Fibroblast of skin of right biceps (primary cell): Measurements from ENCODE around the gene TSR3.
A peak's percentile ranks its signal among the peaks of the same experiment; 100 is the strongest.

Source experiments
- DNase-seq: peaks from one replicate; pipeline ENCODE4 v3.0.0-alpha.2; 2013

TSR3 gene

GRCh38 chr16:1350691-1351090, 987 bp downstream of the TSR3 start:
- no peak for DNase-seq

DNA sequence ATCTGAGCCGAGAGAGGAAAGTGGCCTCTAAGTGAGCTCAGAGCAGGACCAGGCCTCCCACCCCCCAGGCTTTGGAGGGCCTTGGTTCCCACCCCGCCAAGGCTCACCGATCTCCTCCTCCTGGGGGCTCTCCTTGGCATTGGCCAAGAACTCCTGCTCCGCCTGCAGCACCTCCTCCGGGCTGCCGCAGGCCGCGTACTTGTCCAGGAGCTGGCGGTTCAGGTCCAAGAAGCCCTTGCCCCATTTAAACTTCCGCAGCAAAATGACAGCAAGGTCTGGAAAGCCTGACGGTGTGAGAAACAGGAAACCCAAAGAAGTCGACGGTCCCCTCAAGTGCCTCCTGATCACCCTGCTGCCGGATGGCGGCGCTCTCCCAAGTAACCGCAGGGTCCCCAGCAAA, 1.7 kb downstream of the TSR3 start:
- no peak for DNase-seq

- DNase-seq = no peak
Measured at GRCh38 chr16:1349351-1349750, 2.3 kb downstream of the TSR3 start.

DNA sequence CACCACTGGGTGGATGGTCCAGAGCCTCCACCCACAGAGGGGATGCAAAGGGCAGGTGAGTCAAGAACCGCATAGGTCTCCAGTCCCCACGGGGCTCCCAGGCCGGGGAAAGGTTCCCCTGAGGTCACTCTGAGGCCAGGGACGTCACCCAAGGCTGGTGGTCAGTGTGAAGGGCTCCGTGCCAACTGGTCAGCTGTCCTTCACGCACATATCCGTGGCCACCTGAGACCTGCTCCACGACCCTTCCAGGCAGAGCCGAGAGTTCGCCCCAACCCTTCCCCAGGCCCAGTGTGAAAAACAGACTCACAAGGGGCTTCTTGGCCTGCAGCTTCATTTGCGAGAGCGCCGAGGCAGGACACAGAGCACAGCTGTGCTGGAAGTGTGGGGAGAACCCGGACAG, 2.8 kb downstream of the TSR3 start:
- DNase-seq = no peak

GRCh38 chr16:1348441-1348840, 3.2 kb downstream of the TSR3 start:
- DNase-seq = no peak

DNA sequence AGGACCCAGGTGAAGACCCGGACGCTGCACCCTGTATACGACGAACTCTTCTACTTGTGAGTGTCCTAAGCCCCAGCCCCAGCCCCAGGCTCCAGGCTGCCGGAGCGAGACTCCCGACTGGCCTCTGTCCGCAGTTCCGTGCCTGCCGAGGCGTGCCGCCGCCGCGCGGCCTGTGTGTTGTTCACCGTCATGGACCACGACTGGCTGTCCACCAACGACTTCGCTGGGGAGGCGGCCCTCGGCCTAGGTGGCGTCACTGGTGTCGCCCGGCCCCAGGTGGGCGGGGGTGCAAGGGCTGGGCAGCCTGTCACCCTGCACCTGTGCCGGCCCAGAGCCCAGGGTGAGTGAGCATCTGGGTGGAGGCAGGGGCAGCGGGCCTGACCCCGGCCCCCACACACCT, 3.7 kb downstream of the TSR3 start:
- DNase-seq = no peak

- DNase-seq = no peak
Measured at GRCh38 chr16:1347286-1347855, 4.3 kb downstream of the TSR3 start.

DNA sequence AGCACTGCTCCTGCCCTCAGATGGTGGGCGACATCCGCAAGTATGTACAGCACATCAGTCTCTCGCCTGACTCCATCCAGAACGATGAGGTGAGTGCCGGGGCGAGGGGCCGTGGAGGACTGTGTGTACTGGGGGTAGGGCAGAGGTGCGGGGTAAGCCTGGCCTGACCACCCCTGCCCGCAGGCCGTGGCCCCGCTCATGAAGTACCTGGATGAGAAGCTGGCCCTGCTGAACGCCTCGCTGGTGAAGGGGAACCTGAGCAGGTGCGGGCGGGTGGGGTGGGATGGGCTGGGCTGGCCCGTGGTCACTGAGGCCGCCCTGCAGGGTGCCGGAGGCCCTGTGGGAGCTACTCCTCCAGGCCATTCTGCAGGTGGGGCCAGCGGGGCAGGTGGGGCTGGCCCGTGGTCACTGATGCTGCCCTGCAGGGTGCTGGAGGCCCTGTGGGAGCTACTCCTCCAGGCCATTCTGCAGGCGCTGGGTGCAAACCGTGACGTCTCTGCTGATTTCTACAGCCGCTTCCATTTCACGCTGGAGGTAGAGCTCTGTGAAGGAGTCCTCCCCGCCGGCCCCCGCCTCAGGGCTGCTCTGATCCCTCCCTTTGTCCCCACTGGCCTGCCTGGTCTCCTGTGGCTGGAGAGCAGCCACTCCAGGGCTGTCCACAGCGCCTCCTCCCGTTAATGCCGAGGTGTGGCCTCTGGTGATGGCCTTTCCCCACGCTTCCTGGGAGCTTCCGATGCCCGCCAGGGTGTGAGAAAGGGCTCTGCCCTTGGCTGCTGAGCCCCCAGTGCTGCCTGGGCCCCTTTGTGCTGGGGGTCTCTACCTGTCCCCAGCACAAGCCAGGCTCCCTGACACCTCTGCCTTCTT, 5.0 kb downstream of the TSR3 start:
- no peak for DNase-seq

DNA sequence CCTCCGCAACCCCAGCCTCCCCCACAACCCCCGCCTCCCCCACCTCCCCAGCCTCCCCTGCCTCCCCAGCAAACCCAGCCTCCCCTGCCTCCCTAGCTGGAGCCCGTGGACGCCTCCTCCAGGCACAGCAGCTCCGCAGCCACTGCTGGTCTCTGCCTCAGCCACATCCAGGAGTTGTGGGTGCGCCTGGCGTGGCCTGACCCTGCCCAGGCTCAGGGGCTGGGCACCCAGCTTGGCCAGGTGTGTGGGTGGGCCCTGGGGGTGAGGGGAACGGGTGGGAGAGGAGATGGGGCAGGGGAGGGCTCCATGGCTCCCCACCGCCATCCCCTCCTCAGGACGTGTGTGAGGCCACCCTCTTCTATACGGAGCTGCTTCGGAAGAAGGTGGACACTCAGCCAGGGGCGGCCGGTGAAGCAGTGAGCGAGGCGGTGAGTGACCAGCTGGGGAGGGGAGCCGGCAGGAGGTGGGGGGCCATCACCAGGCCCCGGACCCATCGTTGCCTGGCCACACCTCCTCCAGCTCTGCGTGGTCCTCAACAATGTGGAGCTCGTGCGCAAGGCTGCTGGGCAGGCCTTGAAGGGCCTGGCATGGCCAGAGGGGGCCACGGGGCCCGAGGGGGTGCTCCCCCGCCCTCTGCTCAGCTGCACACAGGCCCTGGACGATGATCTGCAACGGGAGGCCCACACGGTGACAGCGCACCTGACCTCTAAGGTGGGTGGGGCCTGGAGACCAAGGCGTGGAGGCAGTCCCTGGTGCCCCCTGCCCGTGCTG, 5.8 kb downstream of the TSR3 start:
- no peak for DNase-seq

GRCh38 chr16:1345087-1345486, 6.6 kb downstream of the TSR3 start:
- no peak for DNase-seq

DNA sequence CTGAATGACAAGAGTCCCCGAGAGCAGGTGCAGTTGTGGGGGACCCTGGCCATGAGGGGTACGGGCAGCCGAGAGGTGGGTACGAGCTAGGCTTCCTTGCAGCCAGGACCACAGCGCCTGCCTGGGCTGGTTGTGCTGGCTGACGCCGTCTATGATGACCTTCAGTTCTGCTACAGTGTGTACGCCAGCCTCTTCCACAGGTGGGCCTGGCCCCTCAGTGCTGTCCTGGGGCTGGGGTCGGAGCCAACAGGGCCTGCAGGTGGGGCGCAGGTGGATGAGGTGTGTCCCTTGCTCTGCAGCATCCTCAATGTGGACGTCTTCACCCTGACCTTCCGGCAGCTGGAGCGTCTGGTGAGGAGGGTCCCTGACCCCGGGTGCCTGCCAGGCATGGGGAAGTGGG, 7.2 kb downstream of the TSR3 start:
- DNase-seq = no peak

- DNase-seq = no peak
Measured at GRCh38 chr16:1343428-1344242, 8.0 kb downstream of the TSR3 start.

DNA sequence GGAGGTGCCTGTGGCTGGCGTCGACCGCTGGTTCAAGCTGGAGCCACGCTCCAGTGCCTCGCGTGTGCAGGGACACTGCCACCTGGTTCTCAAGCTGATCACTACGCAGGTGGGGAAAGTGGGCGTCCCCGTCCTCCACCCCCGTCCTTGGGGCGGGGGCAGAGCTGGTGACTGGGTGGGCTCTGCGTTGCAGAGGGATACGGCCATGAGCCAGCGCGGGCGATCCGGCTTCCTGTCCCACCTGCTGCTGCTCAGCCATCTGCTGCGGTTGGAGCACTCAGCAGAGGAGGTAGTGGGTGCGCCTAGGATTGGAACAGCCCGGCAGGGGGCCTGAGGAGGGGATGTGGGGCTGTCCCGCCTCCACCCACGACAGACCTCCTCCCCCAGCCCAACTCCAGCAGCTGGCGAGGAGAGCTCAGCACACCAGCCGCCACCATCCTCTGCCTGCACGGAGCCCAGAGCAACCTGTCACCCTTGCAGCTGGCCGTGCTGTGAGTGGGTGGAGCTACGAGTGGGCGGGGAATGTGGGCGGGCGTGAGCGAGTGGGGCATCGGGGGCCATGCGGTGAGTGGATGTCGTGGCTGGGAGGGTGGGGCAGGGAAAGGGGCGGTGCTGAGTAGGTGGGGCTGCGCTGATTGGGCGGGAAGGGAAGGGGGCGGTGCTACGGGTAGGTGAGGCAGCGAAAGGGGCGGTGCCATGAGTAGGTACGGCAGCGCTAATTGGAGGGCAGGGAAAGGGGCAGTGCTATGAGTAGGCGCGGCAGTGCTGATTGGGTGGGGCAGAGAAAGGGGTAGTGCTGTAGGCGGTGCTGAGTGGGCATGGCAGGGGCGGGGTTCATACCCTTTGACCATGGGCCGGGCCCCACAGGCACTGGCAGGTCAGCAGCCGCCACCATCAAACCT, 8.9 kb downstream of the TSR3 start:
- DNase-seq = peak; percentile 76

DNA sequence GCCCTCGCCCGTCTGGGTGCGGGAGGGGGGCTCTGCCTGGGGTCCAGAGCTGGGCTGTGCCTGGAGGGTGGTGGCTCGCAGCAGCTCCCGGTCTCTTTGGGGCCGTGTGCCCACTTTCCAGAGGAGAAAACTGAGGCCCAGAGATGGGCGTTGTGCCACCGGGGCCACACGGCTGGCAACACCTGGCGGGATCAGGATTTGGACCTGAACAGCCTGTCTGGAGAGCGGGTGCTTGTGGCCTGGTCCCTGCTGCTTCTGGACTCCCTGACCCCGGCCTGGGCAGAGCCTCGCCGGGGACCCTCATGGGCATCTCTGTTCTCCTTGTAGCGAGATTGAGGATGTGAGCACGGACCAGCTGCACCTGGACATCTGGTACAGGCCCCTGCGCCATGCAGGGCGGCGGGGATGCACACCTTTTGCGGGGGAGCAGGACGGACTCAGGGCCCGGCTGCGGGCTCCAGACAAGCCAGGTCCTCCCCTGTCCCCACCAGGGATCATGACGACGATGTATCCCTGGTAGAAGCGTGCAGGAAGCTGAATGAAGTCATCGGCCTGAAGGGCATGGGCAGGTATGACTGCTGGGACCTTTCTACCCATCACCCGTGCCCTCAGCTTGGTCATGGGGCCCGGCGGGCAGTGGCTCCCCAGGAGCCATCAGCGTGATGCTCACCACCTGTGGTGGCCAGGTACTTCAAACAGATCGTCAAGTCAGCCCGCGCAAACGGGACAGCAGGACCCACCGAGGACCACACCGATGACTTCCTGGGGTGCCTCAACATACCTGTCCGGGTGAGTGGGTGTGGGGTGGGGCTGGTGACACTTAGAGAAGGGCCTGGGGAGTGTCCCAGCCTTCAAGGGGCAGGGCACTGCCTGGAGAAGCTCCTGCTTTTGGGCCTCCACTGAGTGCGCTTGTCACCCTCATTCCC, 9.9 kb downstream of the TSR3 start:
- DNase-seq = no peak

DNA sequence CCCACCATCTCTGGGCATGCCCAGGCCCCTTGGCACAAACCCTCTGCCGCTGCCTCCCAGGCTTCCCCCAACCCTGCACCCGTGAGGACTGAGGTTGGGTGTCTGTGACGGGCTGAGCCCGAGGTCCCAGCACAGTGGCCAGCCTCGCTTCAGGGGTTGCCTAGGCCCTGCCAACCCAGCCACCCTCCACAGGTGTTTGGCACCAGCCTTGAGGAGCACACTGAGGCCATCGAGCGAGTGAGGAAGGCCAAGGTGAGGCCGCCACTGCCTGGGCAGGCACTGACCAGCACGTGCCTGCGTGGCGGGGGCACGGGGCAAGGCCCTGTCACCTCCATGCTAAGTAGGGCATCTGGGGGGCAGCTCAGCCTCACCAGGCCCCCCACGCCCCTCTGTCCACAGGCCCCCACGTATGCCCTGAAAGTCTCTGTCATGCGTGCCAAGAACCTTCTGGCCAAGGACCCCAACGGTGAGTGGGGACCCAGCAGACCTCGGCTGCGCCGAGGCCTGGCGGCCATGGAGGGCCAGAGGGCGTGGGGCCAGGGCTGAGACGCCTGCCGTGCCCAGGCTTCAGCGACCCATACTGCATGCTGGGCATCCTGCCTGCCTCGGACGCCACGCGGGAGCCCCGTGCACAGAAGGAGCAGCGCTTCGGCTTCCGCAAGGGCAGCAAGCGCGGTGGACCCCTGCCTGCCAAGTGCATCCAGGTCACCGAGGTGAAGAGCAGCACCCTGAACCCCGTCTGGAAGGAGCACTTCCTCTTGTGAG, 10.8 kb downstream of the TSR3 start:
- DNase-seq = no peak

DNA sequence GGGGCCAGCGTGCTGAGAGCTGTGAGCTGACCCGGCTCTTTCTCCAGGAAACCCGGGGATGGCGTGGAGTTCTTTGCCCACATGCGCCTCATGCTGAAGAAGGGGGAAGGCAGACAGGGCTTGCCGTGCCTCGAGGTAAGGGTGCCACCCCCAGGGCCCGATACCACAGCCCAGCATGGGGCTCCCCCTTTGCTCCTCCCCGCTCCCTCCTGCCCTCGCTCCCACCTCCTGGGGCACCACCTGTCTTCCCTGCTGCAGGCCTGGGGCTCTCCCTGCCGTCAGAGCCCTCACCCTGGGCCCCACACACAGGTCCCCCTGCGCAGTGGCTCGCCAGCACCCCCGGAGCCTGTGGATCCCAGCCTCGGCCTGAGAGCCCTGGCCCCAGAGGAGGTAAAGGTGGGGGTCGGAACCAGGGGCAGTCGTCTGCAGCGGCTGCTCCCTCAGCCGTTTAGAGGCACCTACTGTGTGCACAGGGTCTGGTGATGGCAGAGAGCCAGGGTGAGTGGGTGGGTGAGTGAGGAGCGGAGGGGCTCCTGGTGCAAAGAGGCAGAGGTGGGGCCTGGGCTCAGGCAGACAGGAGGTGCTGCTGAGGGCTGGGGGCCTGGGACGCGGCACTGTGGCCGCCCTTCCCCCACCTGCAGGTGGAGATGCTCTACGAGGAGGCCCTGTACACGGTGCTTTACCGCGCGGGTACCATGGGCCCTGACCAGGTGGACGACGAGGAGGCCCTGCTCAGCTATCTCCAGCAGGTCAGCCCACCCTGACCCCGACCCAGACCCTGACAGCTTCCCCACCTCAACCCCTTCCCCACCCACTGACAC, 12.6 kb downstream of the TSR3 start:
- DNase-seq = no peak

GRCh38 chr16:1338119-1338730, 13.5 kb downstream of the TSR3 start:
- no peak for DNase-seq

GRCh38 chr16:1337486-1337885, 14.2 kb downstream of the TSR3 start:
- DNase-seq = no peak

DNA sequence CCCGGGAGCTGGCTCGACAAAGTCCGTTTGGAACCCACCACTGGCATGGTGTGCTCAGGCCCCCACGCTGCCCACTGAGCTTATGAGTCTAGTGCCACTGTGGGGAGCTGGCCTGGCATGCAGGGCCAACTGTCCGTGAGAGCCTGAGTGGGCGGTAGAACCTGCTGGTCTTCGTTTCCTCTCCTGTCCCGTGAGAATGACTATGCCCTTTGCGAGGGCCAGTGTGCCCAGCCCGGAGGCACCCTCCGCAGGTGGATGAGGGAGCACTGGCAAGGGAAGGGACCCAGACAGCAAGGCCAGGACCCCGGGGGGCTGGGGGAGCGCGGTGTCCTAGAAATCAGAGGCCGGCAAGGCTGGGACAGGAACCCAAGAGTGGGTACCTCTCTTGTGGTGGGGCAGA, 15.1 kb downstream of the TSR3 start:
- DNase-seq = no peak
